Fibroblast of mammary gland (primary cell): ENCODE measurements around the gene H6PD.

Source experiments
- DNase-seq: peaks from one replicate; pipeline ENCODE4 v3.0.0-alpha.2; 2010; ENCODE audit warnings: low read depth
- H3K4me3 ChIP-seq: 2 replicates; pipeline ENCODE4 v1.5.1; 2011; ENCODE audit warnings: low read depth, mild to moderate bottlenecking, low read length, moderate library complexity; ENCODE audit not compliant: control insufficient read depth
- TF ChIP-seq, protein P1 (sequence below): conservative IDR thresholded peaks from 2 replicates; pipeline ENCODE4 v1.5.1; 2011; ENCODE audit warnings: low read depth, low read length, inconsistent platforms; ENCODE audit not compliant: control insufficient read depth, insufficient read depth

H6PD gene

DNA sequence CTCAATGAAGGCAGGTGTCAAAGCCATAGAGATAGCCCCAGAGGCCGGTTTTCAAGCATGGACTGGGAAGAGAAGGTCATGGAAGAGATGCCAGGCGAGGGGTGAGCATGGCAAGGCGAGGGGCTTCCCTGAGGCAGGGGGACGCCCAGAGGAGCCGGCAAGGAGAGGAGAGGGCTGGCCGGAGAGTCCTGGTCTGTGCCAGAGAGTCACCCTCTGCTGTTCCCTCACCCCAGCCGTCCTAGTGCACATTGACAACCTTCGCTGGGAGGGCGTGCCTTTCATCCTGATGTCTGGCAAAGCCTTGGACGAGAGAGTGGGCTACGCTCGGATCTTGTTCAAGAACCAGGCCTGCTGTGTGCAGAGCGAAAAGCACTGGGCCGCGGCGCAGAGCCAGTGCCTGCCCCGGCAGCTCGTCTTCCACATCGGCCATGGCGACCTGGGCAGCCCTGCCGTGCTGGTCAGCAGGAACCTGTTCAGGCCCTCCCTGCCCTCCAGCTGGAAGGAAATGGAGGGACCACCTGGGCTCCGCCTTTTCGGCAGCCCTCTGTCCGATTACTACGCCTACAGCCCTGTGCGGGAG is 28.8 kb downstream of the H6PD start:
- H3K4me3 ChIP-seq = no peak overlapping the region
- TF ChIP-seq, protein P1, sequence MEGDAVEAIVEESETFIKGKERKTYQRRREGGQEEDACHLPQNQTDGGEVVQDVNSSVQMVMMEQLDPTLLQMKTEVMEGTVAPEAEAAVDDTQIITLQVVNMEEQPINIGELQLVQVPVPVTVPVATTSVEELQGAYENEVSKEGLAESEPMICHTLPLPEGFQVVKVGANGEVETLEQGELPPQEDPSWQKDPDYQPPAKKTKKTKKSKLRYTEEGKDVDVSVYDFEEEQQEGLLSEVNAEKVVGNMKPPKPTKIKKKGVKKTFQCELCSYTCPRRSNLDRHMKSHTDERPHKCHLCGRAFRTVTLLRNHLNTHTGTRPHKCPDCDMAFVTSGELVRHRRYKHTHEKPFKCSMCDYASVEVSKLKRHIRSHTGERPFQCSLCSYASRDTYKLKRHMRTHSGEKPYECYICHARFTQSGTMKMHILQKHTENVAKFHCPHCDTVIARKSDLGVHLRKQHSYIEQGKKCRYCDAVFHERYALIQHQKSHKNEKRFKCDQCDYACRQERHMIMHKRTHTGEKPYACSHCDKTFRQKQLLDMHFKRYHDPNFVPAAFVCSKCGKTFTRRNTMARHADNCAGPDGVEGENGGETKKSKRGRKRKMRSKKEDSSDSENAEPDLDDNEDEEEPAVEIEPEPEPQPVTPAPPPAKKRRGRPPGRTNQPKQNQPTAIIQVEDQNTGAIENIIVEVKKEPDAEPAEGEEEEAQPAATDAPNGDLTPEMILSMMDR = no peak
- DNase-seq = no peak

DNA sequence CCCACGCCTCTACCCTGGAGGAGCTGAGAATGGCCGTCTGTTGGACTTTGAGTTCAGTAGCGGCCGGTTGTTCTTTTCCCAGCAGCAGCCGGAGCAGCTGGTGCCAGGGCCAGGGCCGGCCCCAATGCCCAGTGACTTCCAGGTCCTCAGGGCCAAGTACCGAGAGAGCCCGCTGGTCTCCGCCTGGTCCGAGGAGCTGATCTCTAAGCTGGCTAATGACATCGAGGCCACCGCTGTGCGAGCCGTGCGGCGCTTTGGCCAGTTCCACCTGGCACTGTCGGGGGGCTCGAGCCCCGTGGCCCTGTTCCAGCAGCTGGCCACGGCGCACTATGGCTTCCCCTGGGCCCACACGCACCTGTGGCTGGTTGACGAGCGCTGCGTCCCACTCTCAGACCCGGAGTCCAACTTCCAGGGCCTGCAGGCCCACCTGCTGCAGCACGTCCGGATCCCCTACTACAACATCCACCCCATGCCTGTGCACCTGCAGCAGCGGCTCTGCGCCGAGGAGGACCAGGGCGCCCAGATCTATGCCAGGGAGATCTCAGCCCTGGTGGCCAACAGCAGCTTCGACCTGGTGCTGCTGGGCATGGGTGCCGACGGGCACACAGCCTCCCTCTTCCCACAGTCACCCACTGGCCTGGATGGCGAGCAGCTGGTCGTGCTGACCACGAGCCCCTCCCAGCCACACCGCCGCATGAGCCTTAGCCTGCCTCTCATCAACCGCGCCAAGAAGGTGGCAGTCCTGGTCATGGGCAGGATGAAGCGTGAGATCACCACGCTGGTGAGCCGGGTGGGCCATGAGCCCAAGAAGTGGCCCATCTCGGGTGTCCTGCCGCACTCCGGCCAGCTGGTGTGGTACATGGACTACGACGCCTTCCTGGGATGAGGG is 29.7 kb downstream of the H6PD start:
- DNase-seq = no peak
- TF ChIP-seq, protein P1 = no peak
- H3K4me3 ChIP-seq = no peak overlapping the region

DNA sequence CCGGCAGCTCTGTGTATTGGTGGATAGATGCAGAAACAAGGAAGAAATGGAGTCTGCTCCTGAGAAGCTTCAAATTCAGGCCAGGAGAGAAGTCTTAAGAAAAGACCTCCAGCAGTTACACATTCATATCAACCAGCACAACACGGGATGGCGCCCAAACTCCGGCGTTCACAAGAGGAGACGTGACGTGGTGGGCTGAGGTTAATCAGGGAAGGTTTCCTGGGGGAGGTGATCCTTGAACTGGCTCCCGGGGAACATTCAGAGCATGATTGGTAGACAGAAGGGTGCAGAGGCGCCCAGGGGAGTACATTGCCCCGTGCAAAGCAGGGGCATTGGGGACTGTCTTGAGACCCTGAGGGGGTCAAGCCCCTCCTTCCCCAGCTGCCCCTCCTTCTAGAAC is 30.5 kb downstream of the H6PD start:
- DNase-seq = no peak
- TF ChIP-seq, protein P1 = no peak
- no peak overlapping the region for H3K4me3 ChIP-seq

DNA sequence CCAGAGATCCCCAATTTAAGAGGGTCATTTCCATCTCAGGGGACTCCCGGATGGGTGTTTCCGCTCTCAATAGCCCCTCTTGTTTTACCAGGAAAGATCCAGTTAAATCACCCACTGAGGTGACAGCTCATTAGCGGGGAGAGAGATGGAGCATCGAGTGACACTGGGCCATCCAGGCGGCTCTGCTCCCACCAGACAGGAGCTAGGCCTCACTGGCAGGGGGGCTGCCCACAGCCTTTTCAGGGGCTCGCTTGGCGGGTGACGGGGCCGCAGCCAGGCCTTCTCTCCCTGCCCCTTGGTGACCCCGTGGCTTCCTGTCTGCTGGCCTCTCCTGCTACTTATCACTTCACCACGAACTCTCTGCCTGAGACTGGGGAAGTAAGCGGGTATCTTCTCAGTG is 31.4 kb downstream of the H6PD start:
- DNase-seq = no peak
- no peak overlapping the region for H3K4me3 ChIP-seq
- TF ChIP-seq, protein P1 = no peak

DNA sequence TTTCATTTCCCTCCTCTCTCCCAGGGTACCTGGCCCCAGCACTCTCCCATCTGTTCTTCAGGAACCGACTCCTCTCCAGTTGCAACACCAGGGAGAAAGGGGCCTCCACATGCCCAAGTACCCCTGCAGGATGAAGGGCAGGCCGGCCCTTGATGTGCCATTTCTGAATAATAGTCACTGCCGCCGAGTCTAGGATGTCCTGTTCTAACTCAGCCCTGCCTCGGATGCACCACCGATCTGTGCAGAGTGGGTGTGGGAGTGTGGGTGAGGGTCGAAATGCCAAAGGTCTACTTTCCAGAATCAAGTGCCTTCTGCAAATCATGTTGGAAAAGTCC is 32.7 kb downstream of the H6PD start:
- TF ChIP-seq, protein P1 = no peak
- no peak overlapping the region for H3K4me3 ChIP-seq
- no peak for DNase-seq

DNA sequence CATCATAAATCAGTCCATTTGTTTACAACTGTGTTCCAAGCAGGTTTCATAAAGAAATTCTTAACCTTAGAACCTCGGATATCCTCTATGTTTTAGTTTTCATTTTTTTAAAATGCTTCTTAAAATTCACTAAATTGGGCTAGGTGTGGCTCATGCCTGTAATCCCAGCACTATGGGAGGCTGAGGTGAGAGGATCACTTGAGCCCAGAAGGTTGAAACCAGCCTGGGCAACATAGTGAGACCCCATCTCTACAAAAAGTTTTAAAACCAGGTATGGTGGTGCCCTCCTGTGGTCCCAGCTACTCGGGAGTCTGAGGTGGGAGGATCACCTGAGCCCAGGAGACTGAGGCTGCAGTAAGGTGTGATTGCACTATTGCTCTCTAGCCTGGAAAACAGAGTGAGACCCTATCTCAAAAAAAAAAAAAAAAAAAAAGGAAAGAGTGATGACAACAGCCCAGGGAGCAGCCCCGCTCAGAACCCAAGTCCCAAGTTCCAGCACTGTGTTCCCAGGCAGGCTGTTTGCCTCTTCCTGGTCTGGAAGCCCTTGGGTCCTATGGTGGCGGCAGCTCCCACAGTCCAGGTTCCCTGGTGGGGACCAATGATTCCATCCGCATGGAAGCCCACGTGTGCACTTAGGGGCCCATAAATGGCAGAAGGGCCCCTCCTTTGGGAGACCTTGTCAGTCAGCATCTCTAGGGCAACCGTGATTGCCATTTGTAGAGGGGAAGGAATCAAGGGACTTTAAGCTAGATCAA is 33.4 kb downstream of the H6PD start:
- TF ChIP-seq, protein P1 = no peak
- DNase-seq = no peak
- no peak overlapping the region for H3K4me3 ChIP-seq
